ENCODE results near the gene GSKIP.

The GSKIP gene

GRCh38 chr14:96380735-96381134 lies 17.4 kb downstream of the GSKIP start:
- no peak for DNase-seq

- DNase-seq, result no peak
Observed at GRCh38 chr14:96383445-96383844, 20.1 kb downstream of the GSKIP start.

DNA sequence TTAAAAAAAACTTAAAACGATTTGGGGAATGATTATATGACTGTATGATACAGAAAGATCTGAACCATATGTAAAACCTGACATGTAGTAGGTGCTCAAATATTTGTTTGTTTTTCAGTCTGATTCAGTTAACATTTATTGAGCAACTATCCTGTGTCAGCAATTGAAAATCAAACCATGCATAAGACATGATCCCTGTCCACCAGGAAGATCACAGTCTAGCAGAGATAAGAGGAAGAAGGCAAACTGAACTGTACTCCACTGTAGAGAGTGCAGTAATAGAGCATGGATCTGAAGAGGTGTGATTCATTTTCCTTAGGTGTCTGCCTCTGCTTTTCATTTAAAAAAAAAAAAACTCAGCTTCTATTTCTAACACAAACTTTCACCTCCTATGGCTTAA lies 20.7 kb downstream of the GSKIP start:
- no peak for DNase-seq

DNA sequence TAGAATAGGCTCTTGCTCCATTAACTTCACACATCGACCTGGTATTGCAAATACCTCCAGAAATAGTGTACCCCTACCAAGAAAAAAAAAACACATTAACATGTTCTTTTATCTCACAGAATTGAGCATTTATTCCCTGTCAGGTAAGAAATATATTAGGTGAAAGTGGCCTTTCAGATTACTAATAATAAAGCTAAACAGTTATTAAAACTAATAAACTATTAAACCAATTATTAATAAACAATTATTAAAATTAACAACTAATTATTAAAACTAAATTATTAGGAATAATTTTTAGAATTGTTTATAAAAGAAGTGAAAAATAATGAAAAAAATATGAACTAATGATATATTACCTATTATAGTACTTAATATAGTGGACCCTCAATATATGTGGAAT lies 21.4 kb downstream of the GSKIP start:
- DNase-seq, result no peak

DNA sequence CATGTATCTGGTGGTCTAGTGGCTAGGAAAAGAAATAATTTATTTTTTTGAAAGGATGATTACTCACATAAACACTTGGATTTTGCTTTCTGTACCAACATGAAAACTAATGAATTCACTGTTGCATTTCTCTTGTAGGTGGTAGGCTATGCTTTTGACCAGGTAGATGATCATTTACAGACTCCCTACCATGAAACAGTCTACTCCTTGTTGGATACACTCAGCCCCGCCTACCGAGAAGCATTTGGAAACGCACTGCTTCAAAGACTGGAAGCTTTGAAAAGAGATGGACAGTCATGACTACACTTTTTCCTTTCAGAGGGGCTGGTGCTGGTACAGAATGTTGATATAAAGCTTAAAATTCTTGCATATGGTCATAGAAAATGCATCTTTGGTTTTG lies 22.1 kb downstream of the GSKIP start:
- no peak for DNase-seq

DNA sequence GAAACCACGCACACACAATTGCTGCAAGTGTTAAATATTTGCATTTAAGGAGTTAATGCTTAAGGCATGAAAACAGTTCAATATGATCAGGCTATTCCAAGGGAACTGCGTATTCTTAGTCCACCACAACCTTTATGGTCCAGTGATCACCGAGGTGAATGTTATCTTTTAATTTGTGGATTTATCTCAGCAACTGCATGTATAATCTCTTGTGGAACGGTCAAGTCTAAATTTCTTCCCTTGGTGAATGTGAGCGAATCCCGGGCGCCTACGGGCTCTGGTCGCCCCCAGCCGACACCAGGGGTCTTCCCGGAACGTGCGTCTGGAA lies 27.6 kb downstream of the GSKIP start:
- DNase-seq, result no peak

DNA sequence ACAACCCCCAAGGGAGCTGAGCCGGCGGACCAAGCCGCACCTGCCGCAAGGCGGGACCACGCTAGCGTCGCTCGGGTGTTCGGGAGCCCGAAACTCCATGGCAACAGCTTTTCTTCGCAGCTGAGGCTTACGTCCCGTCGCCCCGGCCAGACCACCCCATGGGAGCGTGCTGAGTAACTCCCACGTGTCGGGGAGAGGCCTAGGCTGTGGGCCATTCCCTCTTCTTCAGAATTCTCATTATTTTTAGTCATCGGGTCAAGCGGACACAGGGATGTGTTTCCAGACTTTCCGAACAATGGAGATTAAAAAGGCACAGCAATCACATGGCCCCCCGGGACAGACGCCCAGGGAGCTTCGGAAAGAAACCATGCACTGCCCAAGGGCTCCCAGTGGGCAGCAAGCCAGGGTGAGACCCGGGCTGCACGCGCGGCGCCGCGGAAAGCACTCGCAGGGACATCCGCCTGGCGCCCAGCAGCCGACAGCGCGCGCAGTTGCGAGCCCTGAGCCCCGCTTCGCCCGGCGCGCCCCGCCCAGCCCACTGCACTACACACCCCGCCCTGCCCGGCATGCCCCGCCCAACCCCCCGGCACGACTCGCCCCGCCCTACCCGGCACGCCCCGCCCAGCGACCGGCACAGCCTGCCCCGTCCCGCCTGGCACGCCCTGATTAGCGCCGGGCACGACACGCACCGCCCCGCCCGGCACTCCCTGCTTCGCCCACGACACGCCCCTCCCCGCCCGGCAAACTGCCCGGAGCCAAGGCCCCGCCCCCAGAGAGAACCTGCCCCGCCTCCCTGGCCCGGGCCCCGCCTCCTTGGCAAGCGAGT lies 28.2 kb downstream of the GSKIP start:
- peak; percentile 91 for DNase-seq

- no peak for DNase-seq
Observed at GRCh38 chr14:96393071-96393691, 29.9 kb downstream of the GSKIP start.

DNA sequence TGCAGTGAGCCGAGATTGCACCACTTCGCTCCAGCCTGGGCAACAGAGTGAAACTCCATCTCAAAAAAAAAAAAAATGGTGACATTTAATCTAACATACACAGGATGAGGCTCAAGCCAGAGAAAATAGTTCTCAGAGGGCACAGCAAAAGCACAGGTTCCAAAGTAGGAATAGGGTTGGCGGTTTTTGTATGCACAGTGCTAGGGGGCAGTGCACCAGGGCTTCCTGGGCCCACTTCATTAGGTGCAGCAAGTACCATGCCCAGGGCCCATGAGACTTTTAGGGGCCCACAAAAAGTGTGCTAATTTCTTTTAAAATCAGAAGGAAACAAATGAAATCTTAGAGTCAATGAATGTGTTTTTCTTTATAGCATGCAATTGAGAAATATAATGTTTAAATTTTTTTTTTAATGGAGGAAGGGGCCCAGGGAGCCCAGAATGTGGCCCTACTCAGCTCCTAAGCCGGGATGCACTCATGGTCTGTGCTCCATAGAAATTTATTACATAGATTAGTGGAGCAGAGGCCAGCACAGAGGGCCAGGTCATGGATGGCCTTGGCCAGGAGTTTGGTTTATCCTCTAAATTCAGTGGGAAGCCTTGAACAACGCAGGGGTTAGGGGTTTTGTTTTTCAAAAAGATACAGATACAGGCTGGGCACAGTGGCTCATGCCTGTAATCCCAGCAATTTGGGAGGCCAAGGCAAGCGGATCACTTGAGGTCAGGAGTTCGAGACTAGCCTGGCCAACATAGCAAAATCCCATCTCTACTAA lies 30.9 kb downstream of the GSKIP start:
- no peak for DNase-seq

- no peak for DNase-seq
Observed at GRCh38 chr14:96398432-96398831, 35.1 kb downstream of the GSKIP start.

- no peak for DNase-seq
Observed at GRCh38 chr14:96398921-96399320, 35.6 kb downstream of the GSKIP start.

GRCh38 chr14:96399405-96399804 lies 36.1 kb downstream of the GSKIP start:
- no peak for DNase-seq

DNA sequence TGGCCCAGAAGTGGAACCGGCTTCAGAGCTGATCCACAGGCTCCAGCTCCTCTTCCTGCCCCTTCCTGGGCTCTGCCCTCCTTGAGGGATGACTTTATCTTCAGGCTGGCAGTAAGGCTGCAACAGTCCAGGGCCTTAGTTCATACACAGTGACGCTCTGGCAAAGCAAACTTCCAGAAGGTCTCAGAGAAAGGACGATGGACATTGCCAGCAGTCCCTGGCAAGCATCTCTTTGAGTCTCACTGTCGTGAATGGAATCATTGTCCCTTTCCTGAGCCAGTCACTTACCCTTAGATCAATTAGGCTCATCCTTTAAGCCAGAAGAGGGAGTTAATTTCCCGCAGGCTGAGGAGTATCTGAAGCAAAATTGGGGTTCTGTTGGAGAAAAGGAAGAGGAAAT lies 37.2 kb downstream of the GSKIP start:
- no peak for DNase-seq

GRCh38 chr14:96403409-96403808 lies 40.1 kb downstream of the GSKIP start:
- DNase-seq, result no peak

DNA sequence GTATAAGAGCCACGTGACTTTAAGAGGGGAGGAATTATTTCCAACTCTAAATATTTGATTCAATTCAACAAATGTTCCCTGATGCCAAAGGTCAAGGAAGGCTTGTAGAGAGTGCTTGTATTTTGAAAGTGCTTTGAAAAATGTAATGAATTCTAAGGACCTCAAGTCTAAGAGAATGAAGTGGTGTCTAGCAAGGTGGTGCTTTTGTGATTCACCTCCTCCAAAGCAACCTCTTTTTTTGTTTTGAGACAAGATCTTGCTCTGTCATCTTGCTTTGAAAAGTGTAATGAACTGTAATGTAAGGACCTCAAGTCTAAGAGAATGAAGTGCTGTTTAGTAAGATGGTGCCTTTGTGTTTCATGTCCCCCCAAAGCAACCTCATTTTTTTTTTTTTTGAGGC lies 42.4 kb downstream of the GSKIP start:
- DNase-seq, result no peak

DNA sequence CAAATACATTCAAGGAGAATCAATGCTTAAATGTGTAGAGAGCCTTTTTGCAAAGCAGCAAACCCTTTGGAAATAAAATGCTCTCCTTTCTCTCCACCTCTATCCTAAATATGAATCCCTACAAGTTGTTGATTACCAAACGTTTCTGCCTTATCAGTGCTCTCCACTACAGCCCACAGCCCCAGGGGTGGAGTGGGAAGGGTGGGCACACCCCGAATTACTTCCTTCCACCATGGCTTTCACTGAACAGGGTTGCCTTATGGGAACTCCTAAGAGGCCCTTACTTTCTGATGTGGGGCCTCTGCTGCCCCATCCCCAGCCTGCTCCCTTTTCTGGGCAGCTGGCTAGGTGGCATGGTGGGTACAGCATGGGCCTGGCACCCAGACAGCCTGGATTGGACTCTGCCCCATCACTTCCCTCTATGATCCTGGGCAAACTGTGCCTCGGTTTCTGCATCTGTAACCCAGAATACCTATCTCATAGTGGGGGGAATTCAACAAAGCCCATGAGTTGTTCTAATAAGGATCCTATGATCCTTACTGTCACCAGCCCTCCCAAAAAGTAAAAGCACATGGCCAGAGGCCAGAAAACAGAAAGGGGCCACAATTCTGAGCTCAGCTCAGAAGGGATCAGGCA lies 44.7 kb downstream of the GSKIP start:
- DNase-seq, result no peak

- DNase-seq, result no peak
Observed at GRCh38 chr14:96408608-96409007, 45.3 kb downstream of the GSKIP start.

DNA sequence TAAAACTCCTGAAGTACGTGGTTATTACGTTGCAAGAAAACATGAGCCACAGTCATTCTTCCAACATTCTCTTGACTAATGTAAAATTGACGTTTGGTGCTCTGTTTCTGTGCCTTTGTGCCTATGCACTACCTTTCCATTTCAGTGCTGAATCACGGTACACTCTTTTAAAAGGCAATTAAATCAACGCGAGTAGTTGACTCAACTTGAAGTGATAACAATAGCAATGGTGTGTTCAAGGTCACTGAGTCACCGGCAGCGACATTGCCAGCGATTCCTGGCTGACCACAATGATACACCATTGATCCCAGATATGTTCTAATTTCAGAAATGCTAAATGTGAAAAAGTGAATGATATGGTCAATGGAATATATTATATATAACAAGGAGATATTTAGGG lies 46.4 kb downstream of the GSKIP start:
- no peak for DNase-seq

- no peak for DNase-seq
Observed at GRCh38 chr14:96410119-96410518, 46.8 kb downstream of the GSKIP start.

- DNase-seq, result no peak
Observed at GRCh38 chr14:96413526-96413925, 50.2 kb downstream of the GSKIP start.

GRCh38 chr14:96415559-96415958 lies 52.2 kb downstream of the GSKIP start:
- no peak for DNase-seq

DNA sequence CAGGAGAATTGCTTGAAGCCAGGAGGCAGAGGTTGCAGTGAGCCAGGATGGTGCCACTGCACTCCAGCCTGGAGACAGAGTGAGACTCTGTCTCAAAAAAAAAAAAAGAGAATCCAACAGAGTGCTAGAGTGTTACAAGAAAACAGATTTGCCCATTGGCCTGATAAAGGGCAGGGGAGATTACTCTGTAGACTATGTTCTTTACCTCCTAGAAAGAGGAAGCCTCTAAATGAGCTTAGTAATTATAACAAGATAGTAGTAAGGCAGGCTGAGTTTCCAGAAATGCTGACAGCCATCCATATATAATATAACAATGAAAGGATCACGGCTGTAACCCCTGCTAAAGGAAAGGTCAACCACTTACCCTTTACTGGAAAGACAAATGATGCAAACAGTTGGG lies 53.0 kb downstream of the GSKIP start:
- no peak for DNase-seq

GRCh38 chr14:96417254-96417653 lies 53.9 kb downstream of the GSKIP start:
- no peak for DNase-seq

GRCh38 chr14:96418075-96418474 lies 54.7 kb downstream of the GSKIP start:
- DNase-seq, result no peak
